Glutamatergic neuron (in vitro differentiated cells): ENCODE data around the gene SH3GL2. TPM values are rescaled to one million over a fixed set of nuclear protein-coding genes. Genes with fewer than 3 reads are reported as not detected.

Experiments
- DNase-seq: peaks from one replicate; pipeline ENCODE4 v3.0.0; 2022
- H3K27ac Mint-ChIP-seq: one replicate; pipeline ENCODE4 v1.8.0; 2020; ENCODE audit warnings: mild to moderate bottlenecking, mixed read lengths, inconsistent platforms; ENCODE audit not compliant: unreplicated experiment
- H3K27me3 Mint-ChIP-seq: one replicate; pipeline ENCODE4 v1.8.0; 2020; ENCODE audit warnings: mild to moderate bottlenecking, moderate library complexity, mixed read lengths, inconsistent platforms; ENCODE audit not compliant: unreplicated experiment
- H3K36me3 Mint-ChIP-seq: one replicate; pipeline ENCODE4 v1.8.0; 2020; ENCODE audit warnings: mild to moderate bottlenecking, mixed read lengths, inconsistent platforms; ENCODE audit not compliant: unreplicated experiment
- H3K4me1 Mint-ChIP-seq: one replicate; pipeline ENCODE4 v1.8.0; 2020; ENCODE audit warnings: mild to moderate bottlenecking, low read depth, mixed read lengths, inconsistent platforms; ENCODE audit not compliant: unreplicated experiment
- H3K4me3 Mint-ChIP-seq: one replicate; pipeline ENCODE4 v1.8.0; 2020; ENCODE audit warnings: mild to moderate bottlenecking, mixed read lengths, inconsistent platforms; ENCODE audit not compliant: unreplicated experiment
- H3K9me3 Mint-ChIP-seq: one replicate; pipeline ENCODE4 v1.8.0; 2020; ENCODE audit warnings: mild to moderate bottlenecking, moderate library complexity, mixed read lengths, inconsistent platforms; ENCODE audit not compliant: unreplicated experiment
- total RNA-seq: library from RNA; stranded (reverse); fragmentation: NEBNext Ultra II Directional; extraction: Animal tissue kit (Norgen Biotek cat#: 25700); gene quantifications from one replicate; pipeline ENCODE4 v1.2.1, GENCODE V29; 2021; ENCODE audit not compliant: unreplicated experiment
- TF ChIP-seq, protein P1 (sequence below): fragments of 200-600 bp; sonication (generic); IDR thresholded peaks from one replicate; pipeline ENCODE4 v1.5.0; 2021; ENCODE audit not compliant: partially characterized antibody, unreplicated experiment

The SH3GL2 gene
- total RNA-seq, 1 donor from 2014 or later: 8.1 TPM

DNA sequence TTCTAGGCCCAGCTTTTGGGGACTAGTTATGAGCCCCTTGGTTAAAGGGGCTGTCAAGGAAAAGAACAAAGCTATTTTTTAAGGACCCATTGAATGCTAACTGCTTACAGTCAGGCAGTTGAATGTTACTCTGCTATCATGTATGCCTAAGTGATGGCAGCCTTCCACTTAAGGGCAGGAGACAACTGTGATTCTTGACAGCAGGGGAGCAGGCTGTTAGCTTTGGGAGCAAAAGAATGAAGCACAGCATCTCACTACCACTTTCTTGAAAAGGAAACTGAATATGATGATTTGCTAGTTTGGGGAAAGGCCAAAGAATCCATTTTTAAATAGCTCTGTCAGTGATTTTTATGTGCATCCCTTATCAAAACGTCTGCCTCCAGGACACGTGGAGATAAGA lies 221.6 kb downstream of the SH3GL2 start:
- H3K27me3 Mint-ChIP-seq: peaks cover 1% of the 10 kb centered on the region
- no peaks in the 10 kb centered on the region for H3K9me3 Mint-ChIP-seq
- peaks cover 5% of the 10 kb centered on the region for H3K4me1 Mint-ChIP-seq
- H3K36me3 Mint-ChIP-seq: no peaks in the 10 kb centered on the region
- no peak overlapping the region for H3K27ac Mint-ChIP-seq
- H3K4me3 Mint-ChIP-seq: no peak overlapping the region
- TF ChIP-seq, protein P1, sequence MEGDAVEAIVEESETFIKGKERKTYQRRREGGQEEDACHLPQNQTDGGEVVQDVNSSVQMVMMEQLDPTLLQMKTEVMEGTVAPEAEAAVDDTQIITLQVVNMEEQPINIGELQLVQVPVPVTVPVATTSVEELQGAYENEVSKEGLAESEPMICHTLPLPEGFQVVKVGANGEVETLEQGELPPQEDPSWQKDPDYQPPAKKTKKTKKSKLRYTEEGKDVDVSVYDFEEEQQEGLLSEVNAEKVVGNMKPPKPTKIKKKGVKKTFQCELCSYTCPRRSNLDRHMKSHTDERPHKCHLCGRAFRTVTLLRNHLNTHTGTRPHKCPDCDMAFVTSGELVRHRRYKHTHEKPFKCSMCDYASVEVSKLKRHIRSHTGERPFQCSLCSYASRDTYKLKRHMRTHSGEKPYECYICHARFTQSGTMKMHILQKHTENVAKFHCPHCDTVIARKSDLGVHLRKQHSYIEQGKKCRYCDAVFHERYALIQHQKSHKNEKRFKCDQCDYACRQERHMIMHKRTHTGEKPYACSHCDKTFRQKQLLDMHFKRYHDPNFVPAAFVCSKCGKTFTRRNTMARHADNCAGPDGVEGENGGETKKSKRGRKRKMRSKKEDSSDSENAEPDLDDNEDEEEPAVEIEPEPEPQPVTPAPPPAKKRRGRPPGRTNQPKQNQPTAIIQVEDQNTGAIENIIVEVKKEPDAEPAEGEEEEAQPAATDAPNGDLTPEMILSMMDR: no peak
- DNase-seq: no peak

DNA sequence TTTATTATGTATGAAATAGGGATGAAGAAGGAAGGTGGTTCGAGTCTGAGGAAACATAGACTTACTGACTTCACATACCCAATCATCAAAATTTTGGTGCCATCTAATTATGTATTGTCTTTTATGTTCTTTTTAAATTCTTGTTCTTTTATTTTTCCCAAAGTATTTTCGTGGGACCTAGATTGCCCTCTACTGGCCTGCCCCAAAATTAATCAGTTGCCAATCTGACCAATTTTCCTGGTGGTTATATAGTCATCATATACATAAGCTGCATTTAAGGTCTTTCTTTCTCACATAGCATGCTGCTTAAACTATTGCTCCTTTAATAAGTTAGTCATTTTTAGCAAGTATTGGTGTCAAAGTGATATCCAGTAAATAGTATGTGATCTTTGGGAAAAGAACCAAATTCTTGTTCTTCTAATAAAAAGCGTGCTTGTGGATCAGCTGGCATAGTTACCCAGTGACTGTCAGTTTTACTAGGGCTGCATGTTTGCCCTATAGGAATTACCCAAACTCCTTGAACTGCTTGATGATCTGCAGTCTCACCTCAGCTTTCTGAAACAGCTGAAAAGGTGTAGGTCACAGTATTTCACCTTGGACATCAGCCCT lies 223.5 kb downstream of the SH3GL2 start:
- Mint-ChIP-seq H3K36me3 (no peaks in the 10 kb centered on the region), H3K4me3 (no peak overlapping the region), H3K4me1 (peaks cover 5% of the 10 kb centered on the region), H3K9me3 (no peaks in the 10 kb centered on the region), H3K27me3 (peaks cover 1% of the 10 kb centered on the region), H3K27ac (no peak overlapping the region)
- TF ChIP-seq, protein P1: peak; percentile 66
- DNase-seq: no peak

DNA sequence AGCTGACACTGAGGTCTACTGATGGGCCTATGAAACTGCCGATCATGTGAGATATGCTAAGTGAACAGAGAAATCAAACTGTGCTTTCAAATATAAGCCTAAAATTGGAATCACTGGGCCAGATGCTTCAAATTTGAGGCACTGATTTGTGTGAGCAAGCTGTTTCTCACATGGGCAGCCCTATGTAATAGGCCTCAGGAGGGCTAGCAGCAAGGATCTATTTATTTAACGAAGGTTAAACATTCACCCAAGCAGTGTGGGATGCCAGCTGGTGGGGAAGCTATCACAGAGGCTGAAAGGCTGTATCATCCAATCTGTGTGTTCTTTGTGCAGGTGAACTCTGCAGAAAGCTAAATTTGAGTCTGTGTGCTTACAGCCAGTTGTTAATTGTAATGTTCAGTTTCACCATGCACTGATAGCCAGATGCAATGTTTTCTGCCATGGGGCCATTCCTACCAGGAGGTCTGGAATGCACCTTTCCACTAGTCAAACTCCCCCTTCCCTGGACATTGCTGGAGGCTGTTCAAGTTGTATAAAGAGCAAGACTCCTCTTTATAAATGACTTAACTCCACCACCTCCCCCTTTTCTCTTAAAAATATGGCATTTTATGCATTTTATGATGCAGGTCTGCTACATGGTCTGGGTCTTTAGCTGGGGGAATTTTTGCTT lies 228.9 kb downstream of the SH3GL2 start:
- no peaks in the 10 kb centered on the region for H3K27me3 Mint-ChIP-seq
- no peak overlapping the region for H3K4me3 Mint-ChIP-seq

DNA sequence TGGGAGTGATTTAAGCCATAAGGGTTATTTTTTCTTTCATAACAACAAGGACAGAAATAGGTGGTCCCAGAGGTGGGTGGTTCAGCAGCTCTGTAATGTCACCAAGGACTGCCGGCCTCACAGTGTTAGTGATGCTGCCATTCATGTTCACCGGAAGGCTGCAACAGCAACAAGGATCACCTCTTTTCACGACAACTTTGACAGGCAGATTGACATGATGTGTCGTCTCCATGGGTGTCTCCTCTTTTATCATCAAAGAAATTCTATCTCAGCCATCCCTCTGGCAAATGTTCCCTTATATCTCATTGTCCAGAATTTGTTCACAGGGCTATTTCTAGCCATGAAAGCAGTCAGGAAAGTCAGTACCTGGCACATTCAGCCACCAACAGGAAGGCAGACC lies 231.5 kb downstream of the SH3GL2 start:
- Mint-ChIP-seq H3K36me3 (no peaks in the 10 kb centered on the region), H3K27me3 (no peaks in the 10 kb centered on the region), H3K4me1 (no peaks in the 10 kb centered on the region), H3K27ac (no peak overlapping the region), H3K4me3 (no peak overlapping the region), H3K9me3 (no peaks in the 10 kb centered on the region)
- TF ChIP-seq, protein P1: no peak
- no peak for DNase-seq

More for the DNA sequence above, 228.9 kb downstream of the SH3GL2 start:
- Mint-ChIP-seq H3K4me1 (no peaks in the 10 kb centered on the region), H3K27ac (no peak overlapping the region), H3K9me3 (no peaks in the 10 kb centered on the region), H3K36me3 (no peaks in the 10 kb centered on the region)
- TF ChIP-seq, protein P1: no peak
- DNase-seq: no peak
